ENCODE data around the gene MAP3K19.

Gene MAP3K19, protein sequence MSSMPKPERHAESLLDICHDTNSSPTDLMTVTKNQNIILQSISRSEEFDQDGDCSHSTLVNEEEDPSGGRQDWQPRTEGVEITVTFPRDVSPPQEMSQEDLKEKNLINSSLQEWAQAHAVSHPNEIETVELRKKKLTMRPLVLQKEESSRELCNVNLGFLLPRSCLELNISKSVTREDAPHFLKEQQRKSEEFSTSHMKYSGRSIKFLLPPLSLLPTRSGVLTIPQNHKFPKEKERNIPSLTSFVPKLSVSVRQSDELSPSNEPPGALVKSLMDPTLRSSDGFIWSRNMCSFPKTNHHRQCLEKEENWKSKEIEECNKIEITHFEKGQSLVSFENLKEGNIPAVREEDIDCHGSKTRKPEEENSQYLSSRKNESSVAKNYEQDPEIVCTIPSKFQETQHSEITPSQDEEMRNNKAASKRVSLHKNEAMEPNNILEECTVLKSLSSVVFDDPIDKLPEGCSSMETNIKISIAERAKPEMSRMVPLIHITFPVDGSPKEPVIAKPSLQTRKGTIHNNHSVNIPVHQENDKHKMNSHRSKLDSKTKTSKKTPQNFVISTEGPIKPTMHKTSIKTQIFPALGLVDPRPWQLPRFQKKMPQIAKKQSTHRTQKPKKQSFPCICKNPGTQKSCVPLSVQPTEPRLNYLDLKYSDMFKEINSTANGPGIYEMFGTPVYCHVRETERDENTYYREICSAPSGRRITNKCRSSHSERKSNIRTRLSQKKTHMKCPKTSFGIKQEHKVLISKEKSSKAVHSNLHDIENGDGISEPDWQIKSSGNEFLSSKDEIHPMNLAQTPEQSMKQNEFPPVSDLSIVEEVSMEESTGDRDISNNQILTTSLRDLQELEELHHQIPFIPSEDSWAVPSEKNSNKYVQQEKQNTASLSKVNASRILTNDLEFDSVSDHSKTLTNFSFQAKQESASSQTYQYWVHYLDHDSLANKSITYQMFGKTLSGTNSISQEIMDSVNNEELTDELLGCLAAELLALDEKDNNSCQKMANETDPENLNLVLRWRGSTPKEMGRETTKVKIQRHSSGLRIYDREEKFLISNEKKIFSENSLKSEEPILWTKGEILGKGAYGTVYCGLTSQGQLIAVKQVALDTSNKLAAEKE (N-terminal part only)

DNA sequence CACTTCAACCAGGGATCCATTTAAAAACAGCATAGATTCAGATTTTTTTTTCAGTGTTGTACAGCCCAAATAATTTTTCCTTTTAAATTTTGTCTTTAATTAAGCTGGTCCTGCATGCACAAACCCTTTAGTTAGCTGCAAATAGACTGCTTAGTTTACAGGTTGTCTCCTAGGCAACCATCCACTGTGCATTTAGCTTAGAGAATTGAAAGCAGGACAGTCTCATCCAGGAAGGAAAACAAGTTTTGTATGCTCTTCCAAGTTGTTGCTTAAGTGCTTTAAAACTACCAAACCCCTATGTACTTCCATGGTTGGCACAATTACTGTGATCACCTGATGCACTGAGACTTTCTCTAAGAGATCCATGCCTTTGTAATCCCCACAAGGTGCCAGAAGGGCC lies at the start of gene MAP3K19:
Gene MAP3K19, minus strand, starts transcription at position 148 of the 400 bp plus-strand sequence. CDS start 22,800 bp downstream, outside the sequence.
- in situ Hi-C loops (cut with HindIII; ENCODE audit: low pct_ligation_motif_present, low sequenced_read_pairs) = no loop called here
- no peak for DNase-seq
- Histone ChIP-seq H3K36me3 (replicated peaks) (no peaks in the 10 kb centered on the region), H3K27me3 (replicated peaks) (no peaks in the 10 kb centered on the region), H3K4me3 (ENCODE audit: low read depth, low read length) (no peak within 1 kb of the TSS), H3K27ac (no peak within 1 kb of the TSS)
- TF ChIP-seq, protein P1, sequence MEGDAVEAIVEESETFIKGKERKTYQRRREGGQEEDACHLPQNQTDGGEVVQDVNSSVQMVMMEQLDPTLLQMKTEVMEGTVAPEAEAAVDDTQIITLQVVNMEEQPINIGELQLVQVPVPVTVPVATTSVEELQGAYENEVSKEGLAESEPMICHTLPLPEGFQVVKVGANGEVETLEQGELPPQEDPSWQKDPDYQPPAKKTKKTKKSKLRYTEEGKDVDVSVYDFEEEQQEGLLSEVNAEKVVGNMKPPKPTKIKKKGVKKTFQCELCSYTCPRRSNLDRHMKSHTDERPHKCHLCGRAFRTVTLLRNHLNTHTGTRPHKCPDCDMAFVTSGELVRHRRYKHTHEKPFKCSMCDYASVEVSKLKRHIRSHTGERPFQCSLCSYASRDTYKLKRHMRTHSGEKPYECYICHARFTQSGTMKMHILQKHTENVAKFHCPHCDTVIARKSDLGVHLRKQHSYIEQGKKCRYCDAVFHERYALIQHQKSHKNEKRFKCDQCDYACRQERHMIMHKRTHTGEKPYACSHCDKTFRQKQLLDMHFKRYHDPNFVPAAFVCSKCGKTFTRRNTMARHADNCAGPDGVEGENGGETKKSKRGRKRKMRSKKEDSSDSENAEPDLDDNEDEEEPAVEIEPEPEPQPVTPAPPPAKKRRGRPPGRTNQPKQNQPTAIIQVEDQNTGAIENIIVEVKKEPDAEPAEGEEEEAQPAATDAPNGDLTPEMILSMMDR (IDR thresholded peaks at IDR 0.05; ENCODE audit: low read depth, low read length, missing control alignments) = no peak

DNA sequence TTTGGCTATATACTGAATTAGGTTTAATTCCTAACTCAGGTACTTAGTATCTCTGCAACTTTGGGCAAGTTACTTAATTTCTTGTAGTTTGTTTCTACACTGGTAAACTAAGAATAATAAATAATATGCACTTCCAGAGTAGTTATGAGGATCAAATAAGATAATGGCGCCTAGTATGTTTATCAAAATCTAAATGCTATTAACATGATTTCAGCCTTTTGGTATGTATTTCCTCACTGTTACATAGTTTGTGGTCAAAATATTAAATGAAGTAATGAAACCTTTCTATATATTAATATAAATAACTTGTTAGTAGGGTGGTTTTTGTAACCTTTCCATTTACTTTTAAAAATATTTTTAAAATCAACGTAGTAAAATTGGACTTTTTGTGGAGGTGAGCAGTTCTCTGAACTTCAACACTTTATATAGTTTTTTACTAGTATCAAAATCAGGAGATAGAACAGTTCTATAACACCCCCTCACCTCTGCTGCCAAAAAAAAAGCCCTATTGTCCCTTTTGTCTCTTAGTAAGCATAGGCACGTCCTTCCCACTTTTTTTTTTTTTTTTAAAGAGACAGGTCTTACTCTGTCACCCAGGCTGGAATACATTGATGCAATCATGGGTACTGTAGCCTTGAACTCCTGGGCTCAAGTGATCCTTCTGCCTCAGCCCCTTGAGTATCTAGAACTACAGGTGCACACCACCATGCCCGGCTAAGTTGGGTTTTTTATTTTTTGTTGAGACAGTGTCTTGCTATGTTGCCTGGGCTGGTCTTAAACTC lies 49.6 kb upstream of the MAP3K19 start:
- no peak overlapping the region for H3K27ac ChIP-seq
- no peaks in the 10 kb centered on the region for H3K27me3 ChIP-seq (replicated peaks)
- DNase-seq = no peak
- peaks cover 9% of the 10 kb centered on the region for H3K36me3 ChIP-seq (replicated peaks)
- in situ Hi-C loops (cut with HindIII; ENCODE audit: low pct_ligation_motif_present, low sequenced_read_pairs) = no loop called here
- no peak overlapping the region for H3K4me3 ChIP-seq (ENCODE audit: low read depth, low read length)
- TF ChIP-seq, protein P1 (IDR thresholded peaks at IDR 0.05; ENCODE audit: low read depth, low read length, missing control alignments) = no peak

DNA sequence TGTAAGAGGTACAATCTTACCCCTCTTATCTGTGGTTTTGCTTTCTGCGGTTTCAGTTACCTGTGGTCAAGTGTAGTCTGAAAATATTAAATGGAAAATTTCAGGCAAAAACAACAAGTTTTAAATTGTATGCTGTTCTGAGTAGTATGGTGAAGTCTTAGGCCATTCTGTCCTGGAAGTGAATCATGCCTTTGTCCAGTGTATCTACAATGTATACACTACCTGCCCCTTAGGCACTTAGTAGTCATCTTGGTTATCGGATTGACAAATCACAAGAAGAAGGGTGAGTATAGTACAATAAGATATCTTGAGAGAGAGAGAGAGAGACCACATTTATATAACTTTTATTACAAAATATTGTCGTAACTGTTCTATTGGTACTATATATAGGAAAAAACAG lies 48.3 kb upstream of the MAP3K19 start:
- Histone ChIP-seq H3K27ac (no peak overlapping the region), H3K36me3 (replicated peaks) (peaks cover 9% of the 10 kb centered on the region), H3K4me3 (ENCODE audit: low read depth, low read length) (no peak overlapping the region), H3K27me3 (replicated peaks) (no peaks in the 10 kb centered on the region)
- DNase-seq = no peak
- TF ChIP-seq, protein P1 (IDR thresholded peaks at IDR 0.05; ENCODE audit: low read depth, low read length, missing control alignments) = no peak
- in situ Hi-C loops (cut with HindIII; ENCODE audit: low pct_ligation_motif_present, low sequenced_read_pairs) = no loop called here

DNA sequence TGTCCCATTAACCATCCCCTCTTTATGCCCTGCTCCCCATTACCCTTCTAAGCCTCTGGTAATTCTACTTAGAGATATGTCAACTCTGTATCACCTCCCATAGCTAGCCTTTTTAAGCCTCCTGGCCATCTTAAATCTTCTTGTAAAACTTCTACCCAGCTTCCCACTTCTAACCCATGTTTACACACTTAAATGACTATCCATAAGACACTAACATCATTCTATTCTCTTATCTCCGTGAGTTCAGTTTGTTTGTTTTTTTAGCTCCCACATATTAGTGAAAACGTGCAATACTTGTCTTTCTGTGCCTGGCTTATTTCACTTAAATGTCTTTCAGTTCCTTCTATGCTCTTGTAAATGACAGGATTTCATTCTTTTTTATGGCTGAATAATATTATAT lies 47.3 kb upstream of the MAP3K19 start:
- peaks cover 9% of the 10 kb centered on the region for H3K36me3 ChIP-seq (replicated peaks)
- TF ChIP-seq, protein P1 (IDR thresholded peaks at IDR 0.05; ENCODE audit: low read depth, low read length, missing control alignments) = no peak
- H3K27ac ChIP-seq = no peak overlapping the region
- in situ Hi-C loops (cut with HindIII; ENCODE audit: low pct_ligation_motif_present, low sequenced_read_pairs) = no loop called here
- H3K27me3 ChIP-seq (replicated peaks) = no peaks in the 10 kb centered on the region
- DNase-seq = no peak
- no peak overlapping the region for H3K4me3 ChIP-seq (ENCODE audit: low read depth, low read length)

DNA sequence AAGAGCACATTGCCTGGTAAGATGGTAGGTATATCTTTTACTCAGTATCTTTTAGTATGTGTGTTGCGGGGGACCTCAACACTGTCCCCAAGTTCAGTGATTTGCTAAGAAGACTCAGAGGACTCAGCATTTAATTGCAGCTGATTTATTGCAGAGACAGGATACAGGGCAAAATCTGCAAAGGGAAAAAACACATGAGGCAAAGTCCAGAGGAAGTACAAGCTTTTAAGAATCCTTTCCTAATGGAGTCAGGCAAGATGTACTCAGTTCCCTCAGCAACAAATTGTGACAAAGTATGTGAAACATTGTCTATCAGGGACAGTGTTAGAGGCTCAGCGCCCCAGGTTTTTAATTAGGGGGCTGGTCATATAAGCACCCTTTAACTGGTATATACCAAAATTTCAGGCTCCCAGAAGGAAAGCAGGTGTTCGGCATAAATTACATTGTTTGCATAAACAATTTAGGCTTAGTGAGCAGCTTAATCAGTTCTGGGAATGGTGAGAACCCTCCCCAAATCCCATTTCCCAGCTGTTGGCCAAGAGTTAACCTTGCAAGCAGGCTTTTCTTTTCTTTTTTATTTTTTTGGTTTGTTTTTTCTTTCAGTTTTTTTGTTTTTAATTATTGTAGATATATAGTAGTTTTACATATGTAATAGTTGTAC lies 46.6 kb upstream of the MAP3K19 start:
- Histone ChIP-seq H3K27me3 (replicated peaks) (no peaks in the 10 kb centered on the region), H3K27ac (no peak overlapping the region), H3K4me3 (ENCODE audit: low read depth, low read length) (no peak overlapping the region), H3K36me3 (replicated peaks) (peaks cover 9% of the 10 kb centered on the region)
- no peak for DNase-seq
- in situ Hi-C loops (cut with HindIII; ENCODE audit: low pct_ligation_motif_present, low sequenced_read_pairs) = no loop called here
- TF ChIP-seq, protein P1 (IDR thresholded peaks at IDR 0.05; ENCODE audit: low read depth, low read length, missing control alignments) = no peak

All from brain microvascular endothelial cell (primary cell).